ENCODE measurements around the gene PRICKLE2.

PRICKLE2 gene

GRCh38 chr3:64125561-64125960 is 99.7 kb downstream of the PRICKLE2 start:
- no peak for DNase-seq

DNA sequence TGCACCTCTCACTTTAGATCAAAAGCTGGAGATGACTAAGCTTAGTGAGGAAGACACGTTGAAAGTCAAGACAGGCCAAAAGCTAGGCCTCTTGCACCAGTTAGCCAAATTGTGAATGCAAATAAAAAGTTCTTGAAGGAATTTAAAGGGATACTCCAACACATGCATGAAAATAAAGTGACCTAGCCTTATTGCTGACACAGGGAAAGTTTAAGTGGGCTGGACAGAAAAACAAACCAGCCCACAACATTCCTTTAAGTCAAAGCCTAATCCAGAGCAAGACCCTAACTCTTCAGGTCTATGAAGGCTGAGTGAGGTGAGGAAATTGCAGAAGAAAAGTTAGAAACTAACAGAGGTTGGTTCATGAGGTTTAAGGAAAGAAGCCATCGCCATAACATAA is 101.3 kb downstream of the PRICKLE2 start:
- no peak for DNase-seq

- DNase-seq: no peak
Observed at GRCh38 chr3:64122476-64122875, 102.8 kb downstream of the PRICKLE2 start.

GRCh38 chr3:64121750-64122311 is 103.4 kb downstream of the PRICKLE2 start:
- DNase-seq: no peak

- DNase-seq: no peak
Observed at GRCh38 chr3:64120876-64121275, 104.4 kb downstream of the PRICKLE2 start.

- DNase-seq: no peak
Observed at GRCh38 chr3:64117483-64117882, 107.8 kb downstream of the PRICKLE2 start.

DNA sequence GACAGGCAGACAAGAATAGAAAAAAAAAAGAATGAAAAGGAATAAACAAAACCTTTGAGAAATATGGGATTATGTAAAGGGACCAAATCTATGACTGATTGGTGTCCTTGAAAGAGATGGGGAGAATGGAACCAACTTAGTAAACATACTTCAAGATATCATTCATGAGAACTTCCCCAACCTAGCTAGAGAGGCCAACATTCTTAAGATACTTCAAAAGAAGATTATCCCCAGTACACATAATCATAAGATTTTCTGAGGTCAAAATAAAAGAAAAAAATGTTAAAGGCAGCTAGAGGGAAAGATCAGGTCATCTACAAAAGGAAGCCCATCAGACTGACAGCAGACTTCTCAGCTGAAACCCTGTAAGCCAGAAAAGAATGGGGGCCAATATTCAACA is 110.6 kb downstream of the PRICKLE2 start:
- no peak for DNase-seq

DNA sequence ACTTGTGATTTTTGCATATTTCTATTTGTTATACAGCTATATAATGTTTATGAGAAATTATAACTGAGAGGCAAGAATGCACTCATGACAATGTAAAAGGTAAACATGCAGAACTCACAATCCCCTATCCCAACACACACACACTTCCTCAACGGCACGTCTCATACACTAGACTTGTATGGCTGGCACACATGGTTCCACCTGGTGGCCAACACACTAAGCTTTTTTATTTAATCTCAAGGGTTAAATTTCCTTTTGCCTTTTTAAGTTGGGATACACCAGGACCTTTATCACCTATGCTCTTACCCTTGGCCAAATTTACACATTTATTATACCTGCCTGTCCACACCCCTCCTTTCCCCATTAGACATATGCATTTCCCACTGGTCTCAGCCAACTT is 113.4 kb downstream of the PRICKLE2 start:
- DNase-seq: no peak

DNA sequence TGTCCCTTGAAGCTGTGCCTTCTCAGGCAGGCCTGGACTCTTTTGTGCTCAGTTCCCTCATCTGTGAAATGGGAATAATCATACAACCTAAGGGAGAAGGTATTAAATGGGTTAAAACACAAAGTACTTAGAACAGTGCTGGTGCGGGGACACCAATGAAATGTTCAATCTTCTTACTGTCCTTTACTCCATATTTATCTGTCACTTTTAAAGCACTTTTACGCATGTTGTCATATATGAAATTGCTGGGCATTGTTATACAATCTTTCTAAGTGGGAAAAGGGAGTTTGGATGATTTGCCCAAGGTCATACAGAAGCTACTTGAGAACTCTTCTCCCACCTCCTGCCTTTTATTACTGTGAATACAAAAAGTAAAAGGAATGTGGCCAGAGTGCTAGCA is 114.2 kb downstream of the PRICKLE2 start:
- DNase-seq: no peak

GRCh38 chr3:64110071-64110470 is 115.2 kb downstream of the PRICKLE2 start:
- DNase-seq: no peak

DNA sequence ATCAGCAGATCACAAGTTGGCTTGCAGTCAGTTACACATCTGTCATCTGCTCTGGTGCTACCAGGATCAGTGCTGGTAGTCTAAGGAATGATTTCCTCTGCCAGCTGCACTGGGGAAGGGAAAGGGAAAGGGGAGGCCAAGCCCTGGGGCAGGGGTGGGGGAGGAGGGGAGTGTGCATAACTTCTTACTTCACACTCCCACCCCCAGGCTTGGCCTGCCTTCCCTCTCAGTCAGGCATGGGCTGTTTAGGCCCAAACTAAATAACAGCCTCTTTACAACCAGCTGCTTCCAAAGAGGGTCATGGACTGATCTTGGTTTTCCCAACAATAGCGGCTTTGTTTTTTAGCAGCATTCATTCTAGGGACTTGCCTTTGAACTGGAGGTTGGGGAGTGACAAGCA is 115.8 kb downstream of the PRICKLE2 start:
- DNase-seq: no peak

- DNase-seq: no peak
Observed at GRCh38 chr3:64108784-64109317, 116.4 kb downstream of the PRICKLE2 start.

DNA sequence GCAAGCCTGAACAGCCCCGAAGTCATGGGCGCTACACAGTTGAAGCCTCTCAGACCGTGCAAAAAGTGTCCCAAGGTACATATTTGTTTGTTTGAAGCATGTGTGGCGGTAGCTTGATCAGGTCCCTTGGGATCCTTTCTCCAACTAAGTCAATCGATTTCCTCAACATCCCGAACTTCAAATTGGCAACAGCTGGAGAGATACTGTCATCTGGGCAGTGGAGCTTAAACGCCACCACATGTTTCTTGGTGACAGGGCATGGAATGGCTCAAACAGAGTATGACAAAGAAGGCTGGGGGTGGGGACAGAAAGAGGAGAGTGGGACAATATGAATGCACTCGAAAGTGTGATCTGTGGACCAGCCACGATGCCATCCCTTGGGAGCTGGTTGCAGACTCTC is 117.0 kb downstream of the PRICKLE2 start:
- DNase-seq: no peak

DNA sequence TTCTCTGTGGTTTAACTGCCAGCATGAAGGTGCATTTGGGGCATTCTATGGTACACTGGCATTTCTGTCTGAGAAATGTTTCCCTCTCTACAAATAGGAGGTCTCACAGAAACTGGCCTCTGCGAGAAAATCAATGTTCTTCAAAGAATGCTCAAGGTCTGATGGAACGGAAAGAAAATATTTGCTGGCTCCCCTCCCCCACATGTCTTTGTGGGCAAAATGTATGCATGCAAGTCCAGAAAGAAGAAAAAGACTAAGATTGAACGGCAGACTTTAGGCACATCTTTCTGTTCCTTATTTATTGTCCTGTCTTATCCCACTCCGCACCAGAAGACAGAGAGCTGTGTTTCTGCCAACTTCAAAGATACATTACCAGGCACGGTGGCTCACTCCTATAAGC is 118.1 kb downstream of the PRICKLE2 start:
- DNase-seq: no peak

- no peak for DNase-seq
Observed at GRCh38 chr3:64105816-64106215, 119.5 kb downstream of the PRICKLE2 start.

DNA sequence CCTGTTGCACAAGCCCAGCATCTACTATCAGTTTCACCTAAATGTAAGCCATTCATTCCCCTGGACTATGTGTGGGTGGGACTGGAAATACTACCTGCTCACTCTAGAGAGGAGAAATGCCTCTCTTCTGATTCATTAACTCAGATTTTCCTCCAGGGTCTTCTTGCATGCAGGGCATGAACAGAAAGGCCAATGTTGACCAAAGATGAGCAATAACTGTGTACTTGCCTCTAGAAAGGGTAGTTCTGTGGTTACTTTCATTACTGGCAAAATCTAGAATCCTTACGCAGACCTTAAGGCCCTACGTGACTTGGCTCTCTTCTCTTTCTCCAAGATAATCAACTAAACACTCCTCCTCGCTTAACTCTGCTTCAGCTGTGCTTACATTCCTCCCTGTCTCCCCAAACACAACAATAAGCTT is 120.6 kb downstream of the PRICKLE2 start:
- DNase-seq: no peak

DNA sequence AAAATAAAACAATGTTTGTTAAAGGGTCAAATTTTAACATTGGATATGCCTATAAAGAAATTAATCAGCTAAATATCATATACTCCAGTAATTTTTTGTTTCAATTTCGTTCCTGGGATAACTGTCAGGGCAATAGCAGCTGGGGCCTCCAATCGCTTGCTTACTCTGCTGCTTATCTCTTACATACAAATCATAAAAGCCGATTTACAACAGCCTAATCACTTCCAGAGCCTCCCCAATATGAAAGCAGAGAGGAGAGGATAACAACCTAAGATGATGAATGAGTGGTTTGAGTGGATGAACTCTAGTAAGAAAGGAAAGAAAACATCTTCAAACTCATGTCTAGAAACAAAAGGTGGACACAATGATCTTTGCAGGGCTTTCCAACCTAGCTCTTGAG is 121.3 kb downstream of the PRICKLE2 start:
- no peak for DNase-seq

GRCh38 chr3:64103131-64103530 is 122.1 kb downstream of the PRICKLE2 start:
- no peak for DNase-seq

GRCh38 chr3:64102147-64102546 is 123.1 kb downstream of the PRICKLE2 start:
- DNase-seq: no peak

GRCh38 chr3:64099316-64099715 is 126.0 kb downstream of the PRICKLE2 start:
- no peak for DNase-seq

GRCh38 chr3:64098670-64099069 is 126.6 kb downstream of the PRICKLE2 start:
- DNase-seq: no peak

DNA sequence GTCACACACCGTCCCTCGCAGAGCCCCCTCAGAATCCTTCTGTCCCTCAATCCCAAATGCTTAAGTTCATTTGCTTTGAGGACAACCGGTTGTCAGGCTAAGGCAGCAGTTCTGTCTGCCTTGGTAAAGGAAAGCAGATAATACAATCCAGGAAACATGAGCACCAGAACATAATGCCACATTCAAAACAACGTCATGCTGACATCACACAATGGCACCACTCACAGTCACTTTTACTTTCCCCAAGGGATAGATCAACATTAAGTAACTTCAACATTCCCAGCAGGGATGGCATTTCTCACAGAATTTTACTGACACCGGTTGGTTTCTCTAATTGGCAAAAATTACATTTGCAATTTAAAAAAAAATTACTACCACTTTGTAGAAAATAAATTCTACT is 127.3 kb downstream of the PRICKLE2 start:
- DNase-seq: no peak

DNA sequence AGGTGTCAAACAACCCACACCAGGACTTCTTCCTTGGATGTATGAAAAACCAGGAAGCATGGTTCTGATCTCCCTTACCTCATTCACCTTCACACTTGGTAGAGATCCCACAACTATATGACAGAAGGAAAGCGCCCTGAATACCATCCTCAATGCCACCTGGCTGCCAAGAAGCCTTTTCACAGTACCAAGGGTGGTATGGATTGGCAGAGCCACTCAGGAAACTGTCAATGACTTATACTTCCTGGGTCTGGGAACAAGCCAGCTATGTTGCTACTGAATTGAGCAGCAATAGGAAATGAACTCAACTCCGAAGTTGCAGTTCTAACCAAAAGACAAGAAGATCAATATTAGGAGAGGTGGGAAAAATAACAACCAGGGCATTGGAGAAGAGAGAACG is 129.5 kb downstream of the PRICKLE2 start:
- DNase-seq: no peak

DNA sequence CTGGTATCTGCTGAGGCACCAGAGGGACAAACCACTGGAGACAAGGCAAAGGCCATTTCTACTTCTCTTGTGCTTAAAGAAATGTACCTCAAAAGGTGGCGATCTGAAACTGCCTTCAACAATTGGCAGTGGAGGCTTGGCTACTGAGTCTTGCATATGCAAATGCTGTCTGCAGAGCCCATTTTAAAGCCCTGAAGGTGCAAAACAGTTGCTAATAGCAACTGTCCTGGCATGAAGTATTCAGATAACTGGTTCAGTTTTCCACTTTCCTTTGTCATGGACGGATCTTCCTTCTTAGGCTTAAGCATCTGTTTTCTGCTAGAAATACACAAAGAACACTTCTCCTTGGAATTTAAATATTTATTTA is 130.6 kb downstream of the PRICKLE2 start:
- no peak for DNase-seq

Data from CD4-positive, alpha-beta T cell treated with Interleukin-4 for 1 hour (primary cell).